COLO829 (cell line): ENCODE measurements around the gene NUMA1.

ENCODE experiments used
- DNase-seq: peaks from one replicate; pipeline ENCODE4 v3.0.0; 2012; ENCODE audit warnings: low spot score

Gene NUMA1, protein sequence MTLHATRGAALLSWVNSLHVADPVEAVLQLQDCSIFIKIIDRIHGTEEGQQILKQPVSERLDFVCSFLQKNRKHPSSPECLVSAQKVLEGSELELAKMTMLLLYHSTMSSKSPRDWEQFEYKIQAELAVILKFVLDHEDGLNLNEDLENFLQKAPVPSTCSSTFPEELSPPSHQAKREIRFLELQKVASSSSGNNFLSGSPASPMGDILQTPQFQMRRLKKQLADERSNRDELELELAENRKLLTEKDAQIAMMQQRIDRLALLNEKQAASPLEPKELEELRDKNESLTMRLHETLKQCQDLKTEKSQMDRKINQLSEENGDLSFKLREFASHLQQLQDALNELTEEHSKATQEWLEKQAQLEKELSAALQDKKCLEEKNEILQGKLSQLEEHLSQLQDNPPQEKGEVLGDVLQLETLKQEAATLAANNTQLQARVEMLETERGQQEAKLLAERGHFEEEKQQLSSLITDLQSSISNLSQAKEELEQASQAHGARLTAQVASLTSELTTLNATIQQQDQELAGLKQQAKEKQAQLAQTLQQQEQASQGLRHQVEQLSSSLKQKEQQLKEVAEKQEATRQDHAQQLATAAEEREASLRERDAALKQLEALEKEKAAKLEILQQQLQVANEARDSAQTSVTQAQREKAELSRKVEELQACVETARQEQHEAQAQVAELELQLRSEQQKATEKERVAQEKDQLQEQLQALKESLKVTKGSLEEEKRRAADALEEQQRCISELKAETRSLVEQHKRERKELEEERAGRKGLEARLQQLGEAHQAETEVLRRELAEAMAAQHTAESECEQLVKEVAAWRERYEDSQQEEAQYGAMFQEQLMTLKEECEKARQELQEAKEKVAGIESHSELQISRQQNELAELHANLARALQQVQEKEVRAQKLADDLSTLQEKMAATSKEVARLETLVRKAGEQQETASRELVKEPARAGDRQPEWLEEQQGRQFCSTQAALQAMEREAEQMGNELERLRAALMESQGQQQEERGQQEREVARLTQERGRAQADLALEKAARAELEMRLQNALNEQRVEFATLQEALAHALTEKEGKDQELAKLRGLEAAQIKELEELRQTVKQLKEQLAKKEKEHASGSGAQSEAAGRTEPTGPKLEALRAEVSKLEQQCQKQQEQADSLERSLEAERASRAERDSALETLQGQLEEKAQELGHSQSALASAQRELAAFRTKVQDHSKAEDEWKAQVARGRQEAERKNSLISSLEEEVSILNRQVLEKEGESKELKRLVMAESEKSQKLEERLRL (N-terminal part only)

GRCh38 chr11:72080326-72081183 lies at the start of gene NUMA1, which contains the start of gene LRRC51:
Gene NUMA1 (minus strand): TSS chr11:72080542. CDS start chr11:72035943, 44,599 bp downstream.
Gene LRRC51 (plus strand): TSS chr11:72080850. CDS start chr11:72089084, 8,234 bp downstream.
- peak; percentile 90 for DNase-seq

DNA sequence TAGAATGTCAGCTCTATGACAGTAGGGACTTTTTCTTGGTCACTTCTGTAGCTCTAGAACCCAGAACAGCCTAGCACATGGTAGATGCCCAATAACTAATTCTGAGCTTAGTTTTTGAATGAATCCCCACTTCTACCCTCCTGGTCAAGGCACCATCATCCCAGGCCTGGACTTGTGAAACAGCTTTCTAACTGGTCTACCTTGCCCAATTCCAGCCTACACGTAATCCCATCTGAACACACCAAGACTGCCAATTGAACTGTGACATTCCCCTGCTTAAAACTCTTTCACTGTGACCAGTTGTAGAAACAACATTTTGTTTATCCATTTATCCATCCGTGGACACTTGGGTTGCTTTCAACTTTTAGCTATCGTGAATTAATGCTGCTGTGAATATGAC lies 49.0 kb upstream of the NUMA1 start:
- no peak for DNase-seq

DNA sequence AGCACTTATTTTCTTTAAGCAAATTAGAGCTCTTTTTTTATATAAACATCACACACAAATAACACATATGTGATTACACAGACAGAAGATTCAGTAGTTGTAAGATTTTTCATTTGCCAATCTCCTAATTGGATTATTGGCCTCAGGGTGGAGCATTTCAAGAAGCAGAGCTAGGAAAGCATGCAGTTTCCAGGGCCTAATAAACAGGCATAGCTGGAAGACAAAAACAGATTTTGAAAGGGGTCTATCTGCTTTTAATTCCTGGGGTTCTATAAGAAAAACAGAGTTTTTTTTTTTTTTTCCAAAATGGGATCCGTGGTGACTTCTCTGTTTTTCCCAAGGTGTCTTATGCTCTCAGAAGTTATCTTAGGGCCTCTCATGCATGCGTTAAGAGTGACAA lies 47.6 kb upstream of the NUMA1 start:
- DNase-seq = no peak

GRCh38 chr11:72125956-72126355 lies 45.6 kb upstream of the NUMA1 start:
- DNase-seq = no peak

GRCh38 chr11:72124046-72124445 lies 43.7 kb upstream of the NUMA1 start:
- no peak for DNase-seq

GRCh38 chr11:72123117-72123653 lies 42.8 kb upstream of the NUMA1 start:
- DNase-seq = no peak

DNA sequence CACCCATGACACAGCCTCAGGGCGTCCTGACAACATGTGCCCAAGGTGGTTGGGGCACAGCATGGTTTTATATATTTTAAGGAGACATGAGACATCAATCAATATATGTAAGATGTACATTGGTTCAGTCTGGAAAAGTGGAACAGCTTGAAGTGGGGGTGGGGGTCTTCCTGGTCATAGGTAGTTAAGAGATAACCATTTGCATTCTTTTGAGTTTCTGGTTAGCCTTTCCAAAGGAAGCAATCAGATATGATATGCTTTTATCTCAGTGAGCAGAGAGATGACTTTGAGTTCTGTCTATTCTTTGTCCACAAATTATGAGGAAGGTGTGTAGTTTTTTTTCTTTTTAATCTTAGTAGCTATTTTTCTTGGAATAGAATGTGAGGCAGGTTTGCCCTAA lies 42.3 kb upstream of the NUMA1 start:
- no peak for DNase-seq

- DNase-seq = no peak
Measured at GRCh38 chr11:72120930-72121329, 40.6 kb upstream of the NUMA1 start.

- no peak for DNase-seq
Measured at GRCh38 chr11:72119198-72119597, 38.9 kb upstream of the NUMA1 start.

- DNase-seq = no peak
Measured at GRCh38 chr11:72116019-72116755, 35.8 kb upstream of the NUMA1 start.

DNA sequence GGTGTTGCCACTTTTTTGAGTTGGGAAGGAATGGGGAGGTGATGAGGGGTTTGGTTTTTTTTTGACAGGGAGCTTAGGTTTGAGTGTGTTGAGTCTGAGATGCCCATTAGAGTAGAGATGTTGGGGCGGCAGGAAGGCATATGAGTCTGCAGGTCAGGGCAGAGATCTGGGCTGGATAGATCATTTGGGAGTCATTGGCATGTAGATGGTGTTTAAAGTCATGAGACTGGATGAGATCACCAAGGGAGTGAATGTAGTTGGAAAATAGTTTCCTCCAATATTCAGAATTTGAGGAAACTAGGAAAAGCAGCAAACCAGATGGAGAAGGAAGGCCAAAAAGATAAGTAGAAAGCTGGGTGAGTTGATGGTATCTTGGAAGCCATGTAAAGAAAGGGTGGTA lies 34.2 kb upstream of the NUMA1 start:
- DNase-seq = no peak

- DNase-seq = no peak
Measured at GRCh38 chr11:72112978-72113808, 32.9 kb upstream of the NUMA1 start.

DNA sequence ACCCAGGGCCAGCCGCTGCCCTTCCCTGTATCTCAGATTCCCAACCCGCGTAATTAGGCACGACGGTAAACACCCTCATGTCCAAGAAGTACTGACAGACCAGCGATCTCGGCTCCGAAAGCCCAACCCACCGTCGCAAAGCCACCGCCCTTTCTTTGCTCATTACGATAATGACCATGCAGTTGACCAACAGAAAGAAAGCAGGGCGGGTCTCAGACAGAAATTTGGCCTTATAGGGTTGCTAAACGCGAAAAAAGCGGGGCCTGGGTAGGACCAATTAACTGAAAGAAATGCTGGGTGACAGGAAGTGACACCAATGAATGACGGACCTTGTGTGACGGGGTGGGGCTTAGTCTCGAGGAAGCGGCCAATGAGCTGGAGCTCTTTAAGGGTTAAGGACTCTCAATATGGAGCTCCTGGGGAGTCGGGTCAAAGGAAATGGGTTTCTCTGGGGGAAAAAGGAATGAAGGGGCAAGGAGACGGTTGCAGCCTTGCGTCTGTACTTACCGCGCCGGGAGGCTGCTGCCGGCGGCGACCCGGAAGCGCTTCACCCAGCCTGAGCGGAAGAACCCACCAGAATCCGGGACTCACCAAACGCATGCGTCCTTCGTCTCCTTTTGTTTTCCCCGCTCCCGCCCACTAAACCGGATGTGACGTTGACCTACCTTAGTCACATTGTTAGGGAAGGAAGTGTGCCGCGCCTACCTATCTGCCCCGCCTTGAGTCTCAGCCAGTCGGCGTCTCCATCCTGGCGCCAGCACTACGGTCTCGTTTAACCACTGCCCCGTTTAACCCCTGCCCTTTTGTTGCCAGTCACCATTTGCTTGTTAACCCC lies 32.0 kb upstream of the NUMA1 start, which contains the start of gene ANAPC15:
TSS of gene ANAPC15 (minus strand) at position 553 of the 835 bp plus-strand sequence. CDS start 1,419 bp downstream, outside the sequence.
- DNase-seq = peak; percentile 95

DNA sequence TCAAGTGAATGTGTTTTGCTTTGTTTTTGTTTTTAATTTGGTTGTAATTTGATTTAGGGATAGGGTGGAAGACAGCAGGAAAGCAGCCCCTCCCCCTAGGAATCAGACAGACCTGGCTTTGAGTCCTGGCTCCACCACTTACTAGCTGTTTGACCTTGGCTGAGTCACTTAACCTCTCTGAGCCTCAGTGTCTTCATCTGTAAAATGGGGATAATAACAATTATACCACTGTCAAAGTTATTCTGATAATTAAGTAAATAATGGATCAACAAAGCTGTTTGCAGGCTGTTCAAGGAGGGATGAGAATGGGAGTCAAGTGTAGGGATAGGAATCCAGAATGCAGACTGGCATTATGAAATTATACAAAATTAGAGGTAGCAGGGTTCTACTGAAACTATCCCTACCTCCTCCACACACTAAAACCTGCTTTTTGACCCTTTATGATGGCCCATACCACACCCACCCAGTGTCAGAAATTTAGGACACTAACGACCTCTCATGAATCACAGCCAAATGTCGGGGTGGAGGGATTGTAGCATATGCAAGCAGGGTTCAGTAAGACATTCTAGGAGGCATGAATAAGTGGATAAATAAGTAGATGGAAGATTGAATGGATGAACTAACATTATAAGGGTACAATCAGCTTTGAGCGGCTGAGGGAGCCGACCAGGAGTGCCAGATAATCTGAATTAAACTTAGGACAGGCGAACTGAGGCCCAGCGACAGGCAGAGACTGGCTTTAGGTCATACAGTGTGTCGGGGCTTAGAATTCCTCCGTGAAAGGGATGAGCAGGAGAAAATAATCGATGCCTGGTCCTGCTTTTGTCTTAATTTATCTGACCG lies 31.2 kb upstream of the NUMA1 start:
- no peak for DNase-seq

- DNase-seq = no peak
Measured at GRCh38 chr11:72105888-72106287, 25.5 kb upstream of the NUMA1 start, which contains the start of gene TOMT. Gene TOMT (plus strand): TSS chr11:72105924. CDS start chr11:72105952, 28 bp downstream.

- DNase-seq = no peak
Measured at GRCh38 chr11:72103754-72104167, 23.4 kb upstream of the NUMA1 start.
